ENCODE results near the gene CRELD2.

DNA sequence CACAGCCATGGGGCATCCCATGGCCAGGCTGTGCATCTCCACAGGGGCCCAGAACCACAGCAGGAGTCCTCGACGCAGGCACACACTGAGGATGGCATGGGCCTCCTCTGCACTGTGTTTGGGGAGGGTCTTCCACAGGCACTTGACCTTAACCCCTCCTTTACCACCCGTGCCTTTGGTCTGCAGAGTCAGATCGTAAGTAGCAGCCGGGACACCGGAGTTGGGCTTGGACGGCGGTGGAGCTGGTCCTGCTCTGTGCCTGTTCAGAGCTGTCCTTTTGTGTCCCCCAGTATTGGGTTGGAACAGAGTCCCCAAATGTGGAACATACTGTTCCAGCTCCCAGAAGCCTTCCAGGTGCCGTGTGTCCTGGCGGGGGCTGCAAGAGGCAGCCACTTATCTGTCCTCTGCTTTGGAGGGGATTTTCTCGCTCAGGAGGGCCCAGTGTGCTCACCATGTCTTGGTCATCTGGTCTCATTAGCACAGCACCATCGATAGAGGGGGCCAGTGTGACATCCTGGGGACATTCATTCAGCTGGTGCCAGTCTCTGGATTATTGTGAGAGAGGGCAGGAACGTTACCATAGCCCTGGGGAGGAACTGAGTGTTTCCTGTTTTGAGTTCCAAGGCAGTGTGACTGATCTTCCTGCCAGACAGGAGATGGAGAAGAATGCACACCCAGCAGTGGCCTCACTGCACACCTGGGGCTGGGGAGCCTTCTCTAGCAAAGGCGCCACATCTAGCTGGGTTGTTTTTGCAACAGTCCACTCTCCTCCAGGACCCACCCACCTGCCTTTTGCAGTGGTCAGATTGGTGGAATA is 12.4 kb downstream of the CRELD2 start:
- TF ChIP-seq POLR2A (IDR thresholded peaks at IDR 0.05) (no peak), EP300 (IDR thresholded peaks at IDR 0.05) (no peak)
- TF ChIP-seq, protein P1, sequence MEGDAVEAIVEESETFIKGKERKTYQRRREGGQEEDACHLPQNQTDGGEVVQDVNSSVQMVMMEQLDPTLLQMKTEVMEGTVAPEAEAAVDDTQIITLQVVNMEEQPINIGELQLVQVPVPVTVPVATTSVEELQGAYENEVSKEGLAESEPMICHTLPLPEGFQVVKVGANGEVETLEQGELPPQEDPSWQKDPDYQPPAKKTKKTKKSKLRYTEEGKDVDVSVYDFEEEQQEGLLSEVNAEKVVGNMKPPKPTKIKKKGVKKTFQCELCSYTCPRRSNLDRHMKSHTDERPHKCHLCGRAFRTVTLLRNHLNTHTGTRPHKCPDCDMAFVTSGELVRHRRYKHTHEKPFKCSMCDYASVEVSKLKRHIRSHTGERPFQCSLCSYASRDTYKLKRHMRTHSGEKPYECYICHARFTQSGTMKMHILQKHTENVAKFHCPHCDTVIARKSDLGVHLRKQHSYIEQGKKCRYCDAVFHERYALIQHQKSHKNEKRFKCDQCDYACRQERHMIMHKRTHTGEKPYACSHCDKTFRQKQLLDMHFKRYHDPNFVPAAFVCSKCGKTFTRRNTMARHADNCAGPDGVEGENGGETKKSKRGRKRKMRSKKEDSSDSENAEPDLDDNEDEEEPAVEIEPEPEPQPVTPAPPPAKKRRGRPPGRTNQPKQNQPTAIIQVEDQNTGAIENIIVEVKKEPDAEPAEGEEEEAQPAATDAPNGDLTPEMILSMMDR (IDR thresholded peaks at IDR 0.05), result peak in 5 of 7 experiments; percentile 52 to 90 (median 57)

Data from stomach (tissue), 4 donors.